ENCODE data around the gene SHMT1.

GRCh38 chr17:18280249-18280648 is 83.1 kb downstream of the SHMT1 start:
- TF ChIP-seq CTCF (IDR thresholded peaks at IDR 0.05 in 4 of 5, conservative IDR thresholded peaks at IDR 0.05 in 1 of 5) (no peak), POLR2A (IDR thresholded peaks at IDR 0.05) (no peak)
